GM18499 (cell line): ENCODE measurements around the gene ROPN1L.
"Not testable (repeated sequence)": the region's sequence is repeated elsewhere in the genome, so short reads cannot be mapped to it uniquely, and the experiment has no call there.

ENCODE experiments used
- ATAC-seq: cut with Tn5 transposase; IDR thresholded peaks from one replicate; pipeline ENCODE4 v1.9.1; 2021; ENCODE audit warnings: moderate number of reproducible peaks; ENCODE audit not compliant: insufficient read depth, unreplicated experiment

The ROPN1L gene

GRCh38 chr5:10475931-10476676 is 34.4 kb downstream of the ROPN1L start:
- ATAC-seq = no peak

GRCh38 chr5:10476878-10477277 is 35.2 kb downstream of the ROPN1L start:
- ATAC-seq = no peak

GRCh38 chr5:10477943-10478342 is 36.3 kb downstream of the ROPN1L start:
- ATAC-seq = no peak

GRCh38 chr5:10478436-10478835 is 36.8 kb downstream of the ROPN1L start:
- ATAC-seq = no peak

GRCh38 chr5:10479154-10479721 is 37.6 kb downstream of the ROPN1L start:
- no peak for ATAC-seq

GRCh38 chr5:10480237-10480985 is 38.7 kb downstream of the ROPN1L start:
- no peak for ATAC-seq

GRCh38 chr5:10481241-10481935 is 39.7 kb downstream of the ROPN1L start:
- no peak for ATAC-seq

GRCh38 chr5:10482791-10483530 is 41.3 kb downstream of the ROPN1L start:
- ATAC-seq = no peak

- no peak for ATAC-seq
These were observed 43.1 kb downstream of the ROPN1L start for GRCh38 chr5:10484774-10485141.

GRCh38 chr5:10485142-10485795 is 43.6 kb downstream of the ROPN1L start:
- ATAC-seq = no peak

- ATAC-seq = no peak
These were observed 44.2 kb downstream of the ROPN1L start for GRCh38 chr5:10485897-10486296.

GRCh38 chr5:10486511-10487344 is 45.0 kb downstream of the ROPN1L start:
- no peak for ATAC-seq

- no peak for ATAC-seq
These were observed 46.5 kb downstream of the ROPN1L start for GRCh38 chr5:10488144-10488543.

- ATAC-seq = peak; percentile 95
These were observed 48.2 kb downstream of the ROPN1L start for GRCh38 chr5:10489810-10490426.

GRCh38 chr5:10490927-10491672 is 49.4 kb downstream of the ROPN1L start:
- ATAC-seq = no peak

- ATAC-seq = no peak
These were observed 50.0 kb downstream of the ROPN1L start for GRCh38 chr5:10491673-10492026.

- ATAC-seq = no peak
These were observed 52.2 kb downstream of the ROPN1L start for GRCh38 chr5:10493884-10494283.

GRCh38 chr5:10494497-10494896 is 52.8 kb downstream of the ROPN1L start:
- not testable (repeated sequence) for ATAC-seq
